Esophagus (tissue), 2 donors: ENCODE measurements around the gene VASP. TPM values are rescaled to one million over a fixed set of nuclear protein-coding genes. Genes with fewer than 3 reads are reported as not detected.

Source experiments
- H3K27ac ChIP-seq, 2 donors: one replicate each; pipeline ENCODE4 v1.5.1; 2013; ENCODE audit warnings: low read depth in 2 of 2, mild to moderate bottlenecking in 2 of 2, inconsistent platforms in 1 of 2, low read length in 1 of 2, moderate library complexity in 1 of 2
- H3K27me3 ChIP-seq, 2 donors: one replicate each; pipeline ENCODE4 v1.6.1; 2013; ENCODE audit warnings: low read length in 2 of 2, control low read depth in 1 of 2, mild to moderate bottlenecking in 1 of 2; ENCODE audit not compliant: insufficient read depth in 2 of 2, control insufficient read depth in 1 of 2
- H3K36me3 ChIP-seq, 2 donors: one replicate each; pipeline ENCODE4 v1.6.1; 2013; ENCODE audit warnings: low read length in 1 of 2; ENCODE audit not compliant: control insufficient read depth in 2 of 2, insufficient read depth in 2 of 2
- H3K4me1 ChIP-seq, 2 donors: one replicate each; pipeline ENCODE4 v1.6.1; 2013; ENCODE audit warnings: low read length in 1 of 2; ENCODE audit not compliant: control insufficient read depth in 2 of 2, insufficient read depth in 2 of 2
- H3K4me3 ChIP-seq, 2 donors: one replicate each; pipeline ENCODE4 v1.5.1; 2013; ENCODE audit warnings: low read length in 2 of 2, mild to moderate bottlenecking in 2 of 2, low read depth in 1 of 2, moderate library complexity in 1 of 2
- H3K9me3 ChIP-seq, 2 donors: one replicate each; pipeline ENCODE4 v1.6.1; 2013; ENCODE audit warnings: mild to moderate bottlenecking in 2 of 2, low read depth in 1 of 2, low read length in 1 of 2, moderate library complexity in 1 of 2; ENCODE audit not compliant: control insufficient read depth in 2 of 2, insufficient read depth in 1 of 2
- WGBS, 2 donors: extraction: QIAGEN DNeasy Blood & Tissue Kit; methylation state at CpG; one replicate each; pipeline ENCODE4 v1.1.7; 2013; 5-methylcytosine and 5-hydroxymethylcytosine counted together
- polyA plus RNA-seq, 2 donors: library from polyadenylated mRNA; stranded (reverse); fragments of 200-250 nt; gene quantifications; one replicate each; pipeline ENCODE4 v1.2.3, GENCODE V29; 2013
- donor health status: healthy with polysubstance abuse.
- donor health status: Bipolar disorder and iron deficiency.

The VASP gene
- polyA plus RNA-seq, result 10 to 100 TPM; 35.5 to 36.5 TPM

DNA sequence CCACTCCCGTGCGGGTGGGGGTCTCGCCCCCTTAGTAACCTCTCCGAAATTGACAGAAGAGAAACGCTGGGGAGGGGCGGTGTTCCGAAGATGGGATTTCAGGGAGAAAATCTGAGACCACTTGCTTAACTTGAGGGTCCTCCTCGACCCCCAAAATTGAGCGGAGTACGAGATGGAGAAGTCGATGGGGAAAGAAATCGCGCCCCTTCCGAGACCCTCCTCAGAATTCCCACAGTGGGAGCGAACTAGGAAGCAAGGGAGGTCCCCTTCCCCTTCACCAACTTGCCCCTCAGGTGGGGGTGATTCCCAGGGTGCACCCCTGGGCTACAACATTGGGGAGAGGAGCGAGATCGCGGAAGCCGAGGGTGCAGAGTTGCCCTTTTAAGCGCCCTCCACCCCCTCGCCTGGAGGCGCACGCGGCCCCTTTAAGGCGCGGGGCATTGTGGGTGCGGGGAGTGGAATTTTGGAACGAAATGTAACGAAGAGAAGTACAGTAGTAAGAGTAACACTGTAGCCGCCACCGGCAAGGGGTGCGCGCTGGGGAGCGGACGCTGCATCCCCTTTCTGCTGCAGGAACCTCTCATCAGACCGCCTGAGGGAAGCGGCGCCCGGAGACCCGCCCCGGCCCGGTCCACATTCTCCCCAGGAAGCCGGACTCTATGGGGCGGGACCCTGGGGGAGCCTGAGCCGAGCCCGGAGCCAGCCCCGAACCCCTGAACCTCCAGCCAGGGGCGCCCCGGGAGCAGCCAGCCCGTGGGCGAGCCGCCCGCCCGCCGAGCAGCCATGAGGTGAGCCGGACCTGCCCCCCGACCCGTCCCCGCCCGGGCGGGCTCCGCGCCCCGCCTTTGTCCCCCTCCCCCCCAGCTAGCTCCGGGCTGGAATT is at the start of gene VASP:
VASP (plus strand) TSS at position 491 of the 883 bp plus-strand sequence; CDS start at position 784, 293 bp downstream.
- H3K4me1 ChIP-seq, result peaks cover 0 to 3% of the 10 kb centered on the region in 2 donors
- no peaks in the 10 kb centered on the region for H3K27me3 ChIP-seq
- H3K4me3 ChIP-seq, result peak within 1 kb of the TSS; percentile 87 to 88
- H3K27ac ChIP-seq, result peak within 1 kb of the TSS; percentile 87 to 98
- 0 to 1% methylated on average over 60 to 65 of the region's 65 CpGs for WGBS, 2 donors
- no peaks in the 10 kb centered on the region for H3K9me3 ChIP-seq
- no peaks in the 10 kb centered on the region for H3K36me3 ChIP-seq

DNA sequence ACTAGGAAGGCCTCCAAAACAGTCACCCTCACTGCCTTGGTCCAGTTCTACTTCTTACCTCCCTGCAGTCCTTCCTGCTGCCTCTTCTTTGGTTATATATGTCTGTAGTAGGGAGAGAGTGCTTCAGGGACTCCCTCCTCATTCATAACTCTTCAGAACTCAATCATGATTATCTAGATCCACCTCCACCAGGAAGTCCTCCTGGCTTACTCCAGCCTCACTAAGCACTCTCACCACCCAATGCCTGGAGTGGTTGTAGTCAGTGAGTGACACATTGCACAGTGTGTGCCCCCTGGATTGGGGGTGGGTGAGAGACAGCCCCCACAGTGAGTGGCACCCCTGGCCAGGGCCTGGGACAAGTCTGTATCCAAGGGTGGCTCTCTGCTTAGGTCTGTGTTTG is 49.5 kb upstream of the VASP start:
- H3K27me3 ChIP-seq, result no peaks in the 10 kb centered on the region
- no peak overlapping the region for H3K27ac ChIP-seq
- H3K4me3 ChIP-seq, result no peak overlapping the region
- peaks cover 2 to 10% of the 10 kb centered on the region in 2 donors for H3K4me1 ChIP-seq
- H3K9me3 ChIP-seq, result no peaks in the 10 kb centered on the region
- no peaks in the 10 kb centered on the region for H3K36me3 ChIP-seq

DNA sequence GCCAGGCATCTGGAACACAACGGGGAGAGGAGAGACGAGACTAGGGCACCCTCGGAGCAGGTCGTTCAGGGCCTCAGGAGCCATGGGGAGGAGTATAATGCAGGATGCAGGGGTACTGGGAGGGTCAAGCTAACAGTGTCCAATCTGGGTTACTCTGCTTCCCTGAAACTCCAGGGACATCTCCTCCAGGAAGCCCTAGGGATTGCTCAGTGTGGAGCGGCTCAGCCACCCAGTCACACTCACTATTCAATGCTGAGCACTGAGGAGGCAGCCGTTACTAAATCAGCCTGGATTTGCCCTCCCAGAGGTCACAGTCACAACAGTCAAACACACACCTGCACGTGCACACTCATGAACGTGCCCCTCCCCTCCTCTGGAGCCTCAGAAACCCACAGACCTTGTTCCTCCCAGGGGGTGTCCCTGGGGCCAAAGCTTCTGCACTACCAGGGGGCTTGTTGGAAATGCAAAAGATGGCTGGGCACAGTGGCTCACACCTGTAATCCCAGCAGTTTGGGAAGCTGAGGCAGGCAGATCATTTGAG is 46.4 kb upstream of the VASP start:
- Histone ChIP-seq H3K36me3 (no peaks in the 10 kb centered on the region), H3K27me3 (no peaks in the 10 kb centered on the region), H3K4me3 (no peak overlapping the region), H3K9me3 (no peaks in the 10 kb centered on the region), H3K4me1 (peaks cover 2 to 6% of the 10 kb centered on the region in 2 donors), H3K27ac (no peak overlapping the region)
- 53 to 56% methylated on average over 8 of the region's 8 CpGs for WGBS, 2 donors

DNA sequence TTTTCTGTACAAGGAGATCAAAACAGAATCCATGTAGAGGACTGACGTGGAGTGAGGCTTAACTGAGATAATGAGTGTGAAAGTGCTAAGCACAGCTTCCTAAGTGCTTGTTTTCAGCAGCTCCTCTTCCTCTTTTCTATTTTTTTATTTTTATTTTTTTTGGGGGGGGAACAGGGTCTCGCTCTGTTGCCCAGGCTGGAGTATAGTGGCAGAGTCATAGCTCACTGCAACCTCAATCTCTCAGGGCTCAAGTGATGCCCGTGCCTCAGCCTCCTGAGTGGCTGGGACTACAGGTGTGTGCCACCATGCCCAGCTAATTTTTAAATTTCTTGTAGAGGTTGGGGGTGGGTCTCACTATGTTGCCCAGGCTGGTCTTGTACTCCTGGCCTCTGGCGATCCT is 45.1 kb upstream of the VASP start:
- H3K36me3 ChIP-seq, result no peaks in the 10 kb centered on the region
- H3K4me3 ChIP-seq, result no peak overlapping the region
- H3K9me3 ChIP-seq, result no peaks in the 10 kb centered on the region
- no peaks in the 10 kb centered on the region for H3K27me3 ChIP-seq
- no peak overlapping the region for H3K27ac ChIP-seq
- no peaks in the 10 kb centered on the region for H3K4me1 ChIP-seq
- 71 to 73% methylated on average over 4 of the region's 4 CpGs for WGBS, 2 donors

DNA sequence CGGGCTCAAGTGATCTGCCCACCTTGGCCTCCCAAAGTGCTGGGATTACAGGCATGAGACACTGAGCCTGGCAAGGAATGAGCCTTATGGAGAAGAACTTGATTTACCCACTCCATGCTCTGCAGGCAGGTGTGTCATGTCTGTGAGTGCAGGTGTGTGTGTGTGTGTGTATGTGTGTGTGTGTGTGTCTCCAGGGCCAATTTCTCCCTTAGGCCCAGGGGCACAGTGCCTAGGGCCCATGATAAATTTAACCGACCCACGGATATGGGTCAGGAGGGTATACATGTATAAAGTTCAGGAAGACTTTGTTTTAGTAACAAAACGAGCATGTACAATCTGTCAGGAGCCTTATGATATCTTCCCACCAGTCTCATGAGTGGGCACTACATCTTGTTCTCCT is 44.0 kb upstream of the VASP start:
- Histone ChIP-seq H3K27ac (no peak overlapping the region), H3K4me3 (no peak overlapping the region), H3K9me3 (no peaks in the 10 kb centered on the region), H3K27me3 (no peaks in the 10 kb centered on the region), H3K4me1 (peaks cover 0 to 2% of the 10 kb centered on the region in 2 donors), H3K36me3 (no peaks in the 10 kb centered on the region)
- WGBS, 2 donors, result 76% methylated on average over 4 of the region's 4 CpGs

DNA sequence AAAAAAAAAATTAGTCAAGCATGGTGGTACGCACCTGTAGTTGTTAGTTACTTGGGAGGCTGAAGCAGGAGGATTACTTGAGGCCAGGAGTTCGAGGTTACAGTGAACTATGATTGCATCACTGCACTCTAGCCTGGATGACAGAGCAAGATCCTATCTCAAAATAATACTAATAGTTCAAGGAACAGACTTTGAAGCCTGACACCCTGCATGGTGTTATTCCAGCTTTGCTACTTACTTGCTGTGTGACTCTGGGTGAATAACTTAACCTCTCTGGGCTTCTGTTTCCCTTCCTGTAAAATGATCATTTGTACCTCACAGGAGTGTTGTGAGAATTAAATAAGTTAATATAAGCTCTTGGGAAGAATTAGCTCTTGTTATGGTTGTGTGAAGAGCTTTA is 43.0 kb upstream of the VASP start:
- Histone ChIP-seq H3K4me3 (no peak overlapping the region), H3K36me3 (no peaks in the 10 kb centered on the region), H3K9me3 (no peaks in the 10 kb centered on the region), H3K4me1 (peaks cover 4 to 5% of the 10 kb centered on the region in 2 donors), H3K27me3 (no peaks in the 10 kb centered on the region), H3K27ac (no peak overlapping the region)
- 87 to 93% methylated on average over 2 of the region's 2 CpGs for WGBS, 2 donors

DNA sequence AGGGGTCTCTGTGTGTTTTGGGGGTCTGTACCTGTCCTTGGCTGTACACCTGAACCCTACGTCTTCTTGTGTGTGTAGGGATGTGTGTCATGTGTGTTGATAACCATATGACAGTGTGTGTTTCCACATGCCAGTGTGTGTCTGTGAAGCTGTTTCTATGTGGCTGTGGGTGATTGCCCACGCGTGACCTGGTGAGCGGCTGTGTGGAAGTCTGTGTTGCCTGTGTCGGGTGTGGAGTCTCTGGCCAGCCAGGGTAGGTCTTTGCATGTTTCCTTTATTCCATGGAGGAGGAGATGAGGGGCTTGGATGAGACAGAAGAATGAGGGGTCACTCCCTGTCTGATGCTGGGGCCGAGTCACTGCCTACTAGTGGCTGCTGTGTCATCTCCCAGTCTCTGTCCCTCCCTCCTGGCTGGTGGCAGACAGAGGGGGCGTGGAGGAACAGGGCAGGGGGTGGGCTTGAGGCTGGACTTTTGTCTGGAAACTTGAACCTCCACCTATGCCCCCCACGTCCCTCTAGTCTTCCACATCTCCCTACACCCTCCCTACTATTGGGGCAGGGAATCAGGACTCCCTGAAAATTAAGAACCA is 42.3 kb upstream of the VASP start:
- peaks cover 5 to 6% of the 10 kb centered on the region in 2 donors for H3K4me1 ChIP-seq
- no peaks in the 10 kb centered on the region for H3K9me3 ChIP-seq
- no peaks in the 10 kb centered on the region for H3K27me3 ChIP-seq
- H3K27ac ChIP-seq, result no peak overlapping the region
- WGBS, 2 donors, result 59 to 68% methylated on average over 8 of the region's 8 CpGs
- no peak overlapping the region for H3K4me3 ChIP-seq
- H3K36me3 ChIP-seq, result no peaks in the 10 kb centered on the region

DNA sequence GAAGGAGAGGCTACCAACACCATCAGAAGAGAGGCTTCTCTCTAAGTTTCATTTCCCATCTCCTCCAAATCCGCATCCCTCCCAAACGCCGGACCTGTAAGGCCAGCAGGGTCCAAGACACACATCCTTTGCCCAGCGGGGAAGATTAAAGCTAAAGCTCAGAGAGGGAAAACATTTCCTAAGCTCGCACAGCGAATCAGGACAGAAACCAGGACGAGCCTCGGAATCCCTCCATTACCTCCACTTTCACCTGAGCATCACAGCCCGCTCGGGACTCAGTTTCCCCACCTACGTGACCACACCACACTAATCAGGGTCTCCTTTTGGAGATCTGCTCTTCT is 40.2 kb upstream of the VASP start:
- Histone ChIP-seq H3K27me3 (no peaks in the 10 kb centered on the region), H3K4me1 (peaks cover 5 to 15% of the 10 kb centered on the region in 2 donors), H3K27ac (peak overlapping the region; percentile 9 to 36), H3K9me3 (no peaks in the 10 kb centered on the region), H3K4me3 (peak overlapping the region; percentile 2 to 75), H3K36me3 (no peaks in the 10 kb centered on the region)
- 2% methylated on average over 11 of the region's 11 CpGs for WGBS, 2 donors

DNA sequence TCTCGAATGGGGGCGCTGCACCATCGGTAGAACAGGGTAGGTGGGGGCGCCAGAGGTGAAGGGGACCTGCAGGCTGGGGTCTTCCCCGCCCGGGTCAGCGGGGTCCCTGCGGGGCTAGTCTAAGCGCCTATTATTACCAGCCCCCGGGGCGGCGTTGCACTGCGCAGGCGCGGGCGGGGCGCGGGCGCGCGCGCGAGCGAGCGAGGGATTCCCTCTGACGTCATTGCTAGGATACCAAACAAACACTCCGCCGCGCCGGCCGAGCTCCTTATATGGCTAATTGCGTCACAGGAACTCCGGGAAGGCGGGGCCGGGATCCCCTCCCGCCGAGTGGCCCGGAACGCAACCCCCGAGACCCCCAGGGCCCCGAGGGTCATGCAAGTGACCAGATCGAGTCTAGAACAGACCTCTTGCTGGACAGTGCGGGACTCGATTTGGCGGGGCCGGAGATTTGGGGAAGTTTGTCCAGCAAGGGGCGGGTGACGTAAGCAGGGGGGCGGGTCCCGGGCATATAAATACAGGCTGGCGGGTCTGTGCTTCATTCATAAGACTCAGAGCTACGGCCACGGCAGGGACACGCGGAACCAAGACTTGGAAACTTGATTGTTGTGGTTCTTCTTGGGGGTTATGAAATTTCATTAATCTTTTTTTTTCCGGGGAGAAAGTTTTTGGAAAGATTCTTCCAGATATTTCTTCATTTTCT is 39.7 kb upstream of the VASP start, which contains the start of gene FOSB:
FOSB (plus strand) TSS at position 541 of the 703 bp plus-strand sequence. CDS start 591 bp downstream, outside the sequence.
- 0% methylated on average over 55 to 56 of the region's 56 CpGs for WGBS, 2 donors
- H3K36me3 ChIP-seq, result no peaks in the 10 kb centered on the region
- H3K27me3 ChIP-seq, result no peaks in the 10 kb centered on the region
- H3K4me3 ChIP-seq, result peak within 1 kb of the TSS; percentile 69 to 75
- peaks cover 5 to 15% of the 10 kb centered on the region in 2 donors for H3K4me1 ChIP-seq
- H3K9me3 ChIP-seq, result no peaks in the 10 kb centered on the region
- H3K27ac ChIP-seq, result peak within 1 kb of the TSS; percentile 95 to 97
